22Rv1 (cell line): ENCODE data around the gene LENG8.

Experiments
- ZFX ChIP-seq: fragments of 450-650 bp; IDR thresholded peaks from 2 replicates; pipeline ENCODE4 v1.6.1; 2017; ENCODE audit warnings: antibody characterized with exemption, borderline replicate concordance
- TF ChIP-seq, protein P1 (sequence below): fragments of 450-650 bp; IDR thresholded peaks from 2 replicates; pipeline ENCODE4 v1.5.1; 2017; ENCODE audit warnings: mild to moderate bottlenecking

GRCh38 chr19:54453921-54454780 is 5.2 kb downstream of the LENG8 start:
- TF ChIP-seq, protein P1, sequence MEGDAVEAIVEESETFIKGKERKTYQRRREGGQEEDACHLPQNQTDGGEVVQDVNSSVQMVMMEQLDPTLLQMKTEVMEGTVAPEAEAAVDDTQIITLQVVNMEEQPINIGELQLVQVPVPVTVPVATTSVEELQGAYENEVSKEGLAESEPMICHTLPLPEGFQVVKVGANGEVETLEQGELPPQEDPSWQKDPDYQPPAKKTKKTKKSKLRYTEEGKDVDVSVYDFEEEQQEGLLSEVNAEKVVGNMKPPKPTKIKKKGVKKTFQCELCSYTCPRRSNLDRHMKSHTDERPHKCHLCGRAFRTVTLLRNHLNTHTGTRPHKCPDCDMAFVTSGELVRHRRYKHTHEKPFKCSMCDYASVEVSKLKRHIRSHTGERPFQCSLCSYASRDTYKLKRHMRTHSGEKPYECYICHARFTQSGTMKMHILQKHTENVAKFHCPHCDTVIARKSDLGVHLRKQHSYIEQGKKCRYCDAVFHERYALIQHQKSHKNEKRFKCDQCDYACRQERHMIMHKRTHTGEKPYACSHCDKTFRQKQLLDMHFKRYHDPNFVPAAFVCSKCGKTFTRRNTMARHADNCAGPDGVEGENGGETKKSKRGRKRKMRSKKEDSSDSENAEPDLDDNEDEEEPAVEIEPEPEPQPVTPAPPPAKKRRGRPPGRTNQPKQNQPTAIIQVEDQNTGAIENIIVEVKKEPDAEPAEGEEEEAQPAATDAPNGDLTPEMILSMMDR: no peak
- TF ChIP-seq ZFX: no peak
